ENCODE measurements around the gene BANF2. TPM values are rescaled to one million over a fixed set of nuclear protein-coding genes. Genes with fewer than 3 reads are reported as not detected.

The BANF2 gene
- total RNA-seq, 1 donor from 2014 or later = not detected

DNA sequence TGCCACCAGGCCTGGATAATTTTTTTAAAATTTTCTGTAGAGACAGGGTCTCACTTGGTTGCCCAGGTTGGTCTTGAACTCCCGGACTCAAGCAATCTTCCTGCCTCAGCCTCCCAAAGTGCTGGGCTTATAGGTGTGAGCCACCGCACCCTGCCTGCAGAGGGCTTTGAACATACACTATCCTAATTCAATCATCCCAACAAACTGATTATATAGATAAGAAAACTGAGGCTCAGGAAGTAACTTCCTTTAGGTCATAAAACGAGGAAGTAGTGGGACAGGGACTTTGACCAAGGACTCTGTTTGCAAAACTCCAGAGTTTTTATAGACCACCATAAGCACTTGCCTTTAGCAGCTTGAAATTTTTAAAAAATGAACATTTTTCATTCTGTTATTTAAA is 5.0 kb upstream of the BANF2 start:
- H3K27ac Mint-ChIP-seq = no peak overlapping the region
- DNase-seq (ENCODE audit: low spot score in 2 of 2, unreplicated experiment in 2 of 2) = no peak
- H3K27me3 Mint-ChIP-seq (ENCODE audit: low read depth) = no peaks in the 10 kb centered on the region
- TF ChIP-seq, protein P1, sequence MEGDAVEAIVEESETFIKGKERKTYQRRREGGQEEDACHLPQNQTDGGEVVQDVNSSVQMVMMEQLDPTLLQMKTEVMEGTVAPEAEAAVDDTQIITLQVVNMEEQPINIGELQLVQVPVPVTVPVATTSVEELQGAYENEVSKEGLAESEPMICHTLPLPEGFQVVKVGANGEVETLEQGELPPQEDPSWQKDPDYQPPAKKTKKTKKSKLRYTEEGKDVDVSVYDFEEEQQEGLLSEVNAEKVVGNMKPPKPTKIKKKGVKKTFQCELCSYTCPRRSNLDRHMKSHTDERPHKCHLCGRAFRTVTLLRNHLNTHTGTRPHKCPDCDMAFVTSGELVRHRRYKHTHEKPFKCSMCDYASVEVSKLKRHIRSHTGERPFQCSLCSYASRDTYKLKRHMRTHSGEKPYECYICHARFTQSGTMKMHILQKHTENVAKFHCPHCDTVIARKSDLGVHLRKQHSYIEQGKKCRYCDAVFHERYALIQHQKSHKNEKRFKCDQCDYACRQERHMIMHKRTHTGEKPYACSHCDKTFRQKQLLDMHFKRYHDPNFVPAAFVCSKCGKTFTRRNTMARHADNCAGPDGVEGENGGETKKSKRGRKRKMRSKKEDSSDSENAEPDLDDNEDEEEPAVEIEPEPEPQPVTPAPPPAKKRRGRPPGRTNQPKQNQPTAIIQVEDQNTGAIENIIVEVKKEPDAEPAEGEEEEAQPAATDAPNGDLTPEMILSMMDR (IDR thresholded peaks at IDR 0.05; ENCODE audit: unreplicated experiment) = no peak
- peaks cover 29% of the 10 kb centered on the region for H3K9me3 Mint-ChIP-seq
- no peaks in the 10 kb centered on the region for H3K36me3 Mint-ChIP-seq
- H3K4me1 Mint-ChIP-seq = peaks cover 10% of the 10 kb centered on the region
- H3K4me3 Mint-ChIP-seq = no peak overlapping the region

DNA sequence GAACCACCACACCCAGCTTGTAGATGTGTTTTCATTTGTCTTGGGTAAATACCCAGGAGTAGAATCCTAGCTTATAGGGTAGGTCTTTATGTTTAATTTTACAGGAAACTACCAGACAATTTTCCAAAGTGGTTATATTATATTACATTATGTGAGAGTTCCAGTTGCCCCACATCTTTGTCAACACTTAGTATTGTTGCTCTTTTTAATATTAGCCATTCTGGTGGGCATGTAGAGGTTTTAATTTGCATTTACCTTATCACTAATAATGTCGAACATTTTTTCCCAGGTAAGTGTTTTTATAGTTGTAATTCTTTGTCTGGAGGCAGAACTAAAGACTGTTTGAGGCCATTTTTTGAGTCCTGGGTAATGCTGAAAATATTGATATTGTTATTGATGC is 3.5 kb upstream of the BANF2 start:
- Mint-ChIP-seq H3K36me3 (no peaks in the 10 kb centered on the region), H3K27me3 (ENCODE audit: low read depth) (no peaks in the 10 kb centered on the region), H3K9me3 (peaks cover 19% of the 10 kb centered on the region), H3K4me3 (no peak overlapping the region), H3K27ac (no peak overlapping the region), H3K4me1 (peaks cover 10% of the 10 kb centered on the region)
- TF ChIP-seq, protein P1 (IDR thresholded peaks at IDR 0.05; ENCODE audit: unreplicated experiment) = no peak
- no peak for DNase-seq (ENCODE audit: low spot score in 2 of 2, unreplicated experiment in 2 of 2)

DNA sequence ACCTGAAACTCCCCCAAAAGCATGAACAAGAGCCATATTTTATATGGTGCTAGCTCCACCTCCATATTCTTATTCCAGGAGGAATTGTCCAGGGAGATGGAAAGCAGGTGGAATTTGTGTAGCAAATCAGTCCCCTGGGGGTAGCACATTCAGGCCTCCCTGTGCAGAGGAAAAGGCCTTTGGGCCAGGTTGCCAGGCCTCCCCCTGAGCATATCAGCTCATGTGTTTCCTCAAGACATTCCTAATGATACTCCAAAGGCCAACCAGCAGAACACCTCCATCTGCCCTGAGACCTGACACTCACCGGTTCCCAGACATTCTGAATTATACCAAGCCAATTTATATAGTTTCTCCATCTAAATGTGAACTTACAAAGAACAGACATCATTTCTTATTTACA is 2.6 kb upstream of the BANF2 start:
- no peak overlapping the region for H3K27ac Mint-ChIP-seq
- TF ChIP-seq, protein P1 (IDR thresholded peaks at IDR 0.05; ENCODE audit: unreplicated experiment) = no peak
- DNase-seq (ENCODE audit: low spot score in 2 of 2, unreplicated experiment in 2 of 2) = no peak
- peaks cover 9% of the 10 kb centered on the region for H3K4me1 Mint-ChIP-seq
- no peak overlapping the region for H3K4me3 Mint-ChIP-seq
- no peaks in the 10 kb centered on the region for H3K36me3 Mint-ChIP-seq
- no peaks in the 10 kb centered on the region for H3K27me3 Mint-ChIP-seq (ENCODE audit: low read depth)
- H3K9me3 Mint-ChIP-seq = peaks cover 17% of the 10 kb centered on the region

DNA sequence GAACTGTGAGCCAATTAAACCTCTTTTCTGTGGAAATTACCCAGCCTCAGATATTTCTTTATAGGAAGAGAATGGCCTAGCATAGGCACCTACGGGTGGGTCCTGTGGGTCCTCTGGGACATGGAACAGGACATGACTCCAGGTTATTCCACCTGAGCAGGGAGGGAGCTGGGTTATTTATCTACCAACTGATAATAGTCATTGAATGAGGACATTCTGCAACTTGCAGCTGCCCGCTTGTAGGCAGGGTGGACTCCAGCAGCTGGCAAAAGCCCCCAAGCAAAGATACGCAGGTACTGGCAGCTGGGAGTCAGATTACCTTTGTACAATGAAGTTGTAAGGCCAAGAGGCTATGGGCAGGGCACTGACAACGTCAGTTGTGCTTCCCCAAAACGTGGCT is 1.4 kb upstream of the BANF2 start:
- Mint-ChIP-seq H3K36me3 (no peaks in the 10 kb centered on the region), H3K4me1 (peaks cover 4% of the 10 kb centered on the region), H3K9me3 (peaks cover 17% of the 10 kb centered on the region), H3K27ac (no peak overlapping the region), H3K4me3 (no peak overlapping the region), H3K27me3 (ENCODE audit: low read depth) (no peaks in the 10 kb centered on the region)
- TF ChIP-seq, protein P1 (IDR thresholded peaks at IDR 0.05; ENCODE audit: unreplicated experiment) = no peak
- no peak for DNase-seq (ENCODE audit: low spot score in 2 of 2, unreplicated experiment in 2 of 2)

DNA sequence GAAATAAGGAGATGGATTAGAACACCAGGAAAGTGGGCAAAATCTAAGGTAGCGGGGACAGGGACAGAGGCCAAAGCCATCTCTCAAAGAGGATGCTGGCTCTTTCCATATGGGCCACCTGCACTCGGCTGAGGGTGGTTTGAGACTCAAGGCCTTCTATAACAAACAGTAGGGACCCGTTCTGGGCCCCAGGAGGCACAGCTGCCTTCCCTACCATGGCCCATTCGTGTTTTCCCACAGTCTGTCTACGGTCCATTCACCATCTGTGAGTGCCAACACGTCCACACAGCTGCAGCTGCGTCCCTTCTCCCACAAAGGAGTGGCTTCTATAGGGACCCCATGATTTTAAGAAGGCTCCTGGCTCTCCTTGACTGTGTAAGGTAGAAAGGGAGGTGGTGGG is 871 bp downstream of the BANF2 start:
- no peaks in the 10 kb centered on the region for H3K27me3 Mint-ChIP-seq (ENCODE audit: low read depth)
- peaks cover 9% of the 10 kb centered on the region for H3K9me3 Mint-ChIP-seq
- TF ChIP-seq, protein P1 (IDR thresholded peaks at IDR 0.05; ENCODE audit: unreplicated experiment) = no peak
- no peak overlapping the region for H3K27ac Mint-ChIP-seq
- no peaks in the 10 kb centered on the region for H3K36me3 Mint-ChIP-seq
- no peak for DNase-seq (ENCODE audit: low spot score in 2 of 2, unreplicated experiment in 2 of 2)
- no peak overlapping the region for H3K4me3 Mint-ChIP-seq
- no peaks in the 10 kb centered on the region for H3K4me1 Mint-ChIP-seq

DNA sequence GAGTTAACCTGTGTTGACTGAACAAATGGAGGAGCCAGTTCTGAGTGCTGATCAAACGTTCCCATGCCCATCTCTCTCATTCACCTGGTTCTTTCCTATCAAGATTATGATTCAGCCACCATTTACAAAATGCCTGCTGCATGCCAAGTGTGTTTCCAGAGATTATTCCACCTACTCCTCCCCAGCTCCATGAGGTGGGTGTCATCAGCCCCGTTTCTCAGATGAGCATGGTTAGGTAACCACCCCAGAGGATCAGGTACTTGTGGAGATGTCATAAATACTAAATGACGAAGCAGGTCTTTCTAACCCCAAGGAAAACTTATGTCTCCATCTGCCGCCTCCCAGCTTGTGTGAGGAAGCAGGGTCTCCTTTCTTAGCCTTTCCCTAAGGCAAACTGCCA is 2.1 kb downstream of the BANF2 start:
- TF ChIP-seq, protein P1 (IDR thresholded peaks at IDR 0.05; ENCODE audit: unreplicated experiment) = no peak
- Mint-ChIP-seq H3K4me3 (no peak overlapping the region), H3K9me3 (peaks cover under 1% of the 10 kb centered on the region), H3K4me1 (no peaks in the 10 kb centered on the region), H3K27ac (no peak overlapping the region), H3K36me3 (no peaks in the 10 kb centered on the region), H3K27me3 (ENCODE audit: low read depth) (no peaks in the 10 kb centered on the region)
- no peak for DNase-seq (ENCODE audit: low spot score in 2 of 2, unreplicated experiment in 2 of 2)

Data from mesothelial cell of epicardium (in vitro differentiated cells).